ENCODE measurements around the gene CCDC88B.

Gene CCDC88B

GRCh38 chr11:64341429-64341828 lies 1.4 kb downstream of the CCDC88B start:
- Histone ChIP-seq H2BK15ac (replicated peaks; ENCODE audit: low read depth) (no peak overlapping the region), H2AK5ac (ENCODE audit: low read length) (no peak overlapping the region), H4K8ac (ENCODE audit: low read depth, low read length) (no peak overlapping the region), H3K36me3 (ENCODE audit: control insufficient read depth, insufficient read depth, low read length) (no peaks in the 10 kb centered on the region), H4K5ac (ENCODE audit: low read length) (no peak overlapping the region), H3K27ac (ENCODE audit: low read depth, low read length) (no peak overlapping the region), H3K4ac (ENCODE audit: low read depth, low read length) (no peak overlapping the region), H2BK120ac (ENCODE audit: low read depth, low read length) (no peak overlapping the region), H3K4me2 (ENCODE audit: low read length) (no peak overlapping the region), H2BK5ac (ENCODE audit: low read length) (no peak overlapping the region), H3K27me3 (ENCODE audit: insufficient read depth, low read length, poor library complexity) (no peaks in the 10 kb centered on the region), H3K23ac (ENCODE audit: low read length) (no peak overlapping the region), H3K79me2 (ENCODE audit: control insufficient read depth, insufficient read depth, low read length) (no peaks in the 10 kb centered on the region), H3K9ac (ENCODE audit: low read length) (peak overlapping the region; percentile 59), H3K79me1 (ENCODE audit: low read length) (no peaks in the 10 kb centered on the region), H3K18ac (ENCODE audit: low read length) (no peak overlapping the region), H3K4me3 (ENCODE audit: low read length) (no peak overlapping the region), H3K4me1 (ENCODE audit: control insufficient read depth, low read depth, low read length) (peaks cover 5% of the 10 kb centered on the region), H3K56ac (ENCODE audit: low read length) (peak overlapping the region; percentile 88)
- no CpG with 5 or more reads among the region's 21 CpGs for whole genome bisulfite sequencing (ENCODE audit: extremely low coverage, insufficient coverage, low lambda C conversion rate)
- no peak for DNase-seq

- Histone ChIP-seq H3K4ac (ENCODE audit: low read depth, low read length) (peak overlapping the region; percentile 0), H2BK5ac (ENCODE audit: low read length) (no peak overlapping the region), H3K4me2 (ENCODE audit: low read length) (peak overlapping the region; percentile 48), H3K4me3 (ENCODE audit: low read length) (no peak overlapping the region), H3K36me3 (ENCODE audit: control insufficient read depth, insufficient read depth, low read length) (no peaks in the 10 kb centered on the region), H3K23ac (ENCODE audit: low read length) (no peak overlapping the region), H3K79me2 (ENCODE audit: control insufficient read depth, insufficient read depth, low read length) (no peaks in the 10 kb centered on the region), H2AK5ac (ENCODE audit: low read length) (no peak overlapping the region), H3K56ac (ENCODE audit: low read length) (peak overlapping the region; percentile 92), H4K8ac (ENCODE audit: low read depth, low read length) (peak overlapping the region; percentile 7), H4K5ac (ENCODE audit: low read length) (no peak overlapping the region), H2BK15ac (replicated peaks; ENCODE audit: low read depth) (no peak overlapping the region), H3K4me1 (ENCODE audit: control insufficient read depth, low read depth, low read length) (peaks cover 5% of the 10 kb centered on the region), H3K18ac (ENCODE audit: low read length) (peak overlapping the region; percentile 69), H3K27me3 (ENCODE audit: insufficient read depth, low read length, poor library complexity) (no peaks in the 10 kb centered on the region), H3K79me1 (ENCODE audit: low read length) (no peaks in the 10 kb centered on the region), H2BK120ac (ENCODE audit: low read depth, low read length) (no peak overlapping the region), H3K27ac (ENCODE audit: low read depth, low read length) (no peak overlapping the region), H3K9ac (ENCODE audit: low read length) (peak overlapping the region; percentile 85)
- no CpG with 5 or more reads among the region's 55 CpGs for WGBS (ENCODE audit: extremely low coverage, insufficient coverage, low lambda C conversion rate)
- DNase-seq = peak; percentile 97
Observed at GRCh38 chr11:64341851-64342791, 2.1 kb downstream of the CCDC88B start.

- H2AK5ac ChIP-seq (ENCODE audit: low read length) = no peak overlapping the region
- H3K4me1 ChIP-seq (ENCODE audit: control insufficient read depth, low read depth, low read length) = peaks cover 5% of the 10 kb centered on the region
- H2BK15ac ChIP-seq (replicated peaks; ENCODE audit: low read depth) = no peak overlapping the region
- no peak overlapping the region for H2BK5ac ChIP-seq (ENCODE audit: low read length)
- H3K79me1 ChIP-seq (ENCODE audit: low read length) = no peaks in the 10 kb centered on the region
- no peak overlapping the region for H3K23ac ChIP-seq (ENCODE audit: low read length)
- H4K5ac ChIP-seq (ENCODE audit: low read length) = no peak overlapping the region
- DNase-seq = no peak
- no peak overlapping the region for H3K56ac ChIP-seq (ENCODE audit: low read length)
- H3K27me3 ChIP-seq (ENCODE audit: insufficient read depth, low read length, poor library complexity) = no peaks in the 10 kb centered on the region
- no peaks in the 10 kb centered on the region for H3K79me2 ChIP-seq (ENCODE audit: control insufficient read depth, insufficient read depth, low read length)
- H3K36me3 ChIP-seq (ENCODE audit: control insufficient read depth, insufficient read depth, low read length) = no peaks in the 10 kb centered on the region
- no peak overlapping the region for H3K27ac ChIP-seq (ENCODE audit: low read depth, low read length)
- no peak overlapping the region for H4K8ac ChIP-seq (ENCODE audit: low read depth, low read length)
- no peak overlapping the region for H3K18ac ChIP-seq (ENCODE audit: low read length)
- no peak overlapping the region for H3K4me3 ChIP-seq (ENCODE audit: low read length)
- no peak overlapping the region for H3K4ac ChIP-seq (ENCODE audit: low read depth, low read length)
- no peak overlapping the region for H2BK120ac ChIP-seq (ENCODE audit: low read depth, low read length)
- WGBS (ENCODE audit: extremely low coverage, insufficient coverage, low lambda C conversion rate) = no CpG with 5 or more reads among the region's 29 CpGs
- H3K4me2 ChIP-seq (ENCODE audit: low read length) = no peak overlapping the region
- H3K9ac ChIP-seq (ENCODE audit: low read length) = no peak overlapping the region
Observed at GRCh38 chr11:64342869-64343745, 3.1 kb downstream of the CCDC88B start.

GRCh38 chr11:64343767-64344559 lies 4.0 kb downstream of the CCDC88B start:
- Histone ChIP-seq H3K18ac (ENCODE audit: low read length) (no peak overlapping the region), H3K56ac (ENCODE audit: low read length) (no peak overlapping the region), H3K79me1 (ENCODE audit: low read length) (no peaks in the 10 kb centered on the region), H3K36me3 (ENCODE audit: control insufficient read depth, insufficient read depth, low read length) (no peaks in the 10 kb centered on the region), H3K4me3 (ENCODE audit: low read length) (no peak overlapping the region), H2BK120ac (ENCODE audit: low read depth, low read length) (no peak overlapping the region), H3K27ac (ENCODE audit: low read depth, low read length) (no peak overlapping the region), H3K79me2 (ENCODE audit: control insufficient read depth, insufficient read depth, low read length) (no peaks in the 10 kb centered on the region), H3K27me3 (ENCODE audit: insufficient read depth, low read length, poor library complexity) (no peaks in the 10 kb centered on the region), H2AK5ac (ENCODE audit: low read length) (no peak overlapping the region), H4K5ac (ENCODE audit: low read length) (no peak overlapping the region), H3K9ac (ENCODE audit: low read length) (no peak overlapping the region), H2BK15ac (replicated peaks; ENCODE audit: low read depth) (no peak overlapping the region), H2BK5ac (ENCODE audit: low read length) (no peak overlapping the region), H4K8ac (ENCODE audit: low read depth, low read length) (no peak overlapping the region), H3K23ac (ENCODE audit: low read length) (no peak overlapping the region), H3K4me2 (ENCODE audit: low read length) (no peak overlapping the region), H3K4ac (ENCODE audit: low read depth, low read length) (no peak overlapping the region), H3K4me1 (ENCODE audit: control insufficient read depth, low read depth, low read length) (peaks cover 5% of the 10 kb centered on the region)
- DNase-seq = no peak
- no CpG with 5 or more reads among the region's 18 CpGs for WGBS (ENCODE audit: extremely low coverage, insufficient coverage, low lambda C conversion rate)

GRCh38 chr11:64344787-64345186 lies 4.8 kb downstream of the CCDC88B start:
- H2BK120ac ChIP-seq (ENCODE audit: low read depth, low read length) = no peak overlapping the region
- no peak overlapping the region for H3K4ac ChIP-seq (ENCODE audit: low read depth, low read length)
- H3K23ac ChIP-seq (ENCODE audit: low read length) = no peak overlapping the region
- no peak overlapping the region for H3K56ac ChIP-seq (ENCODE audit: low read length)
- no peak overlapping the region for H2AK5ac ChIP-seq (ENCODE audit: low read length)
- H4K8ac ChIP-seq (ENCODE audit: low read depth, low read length) = no peak overlapping the region
- H3K79me1 ChIP-seq (ENCODE audit: low read length) = no peaks in the 10 kb centered on the region
- no peak overlapping the region for H4K5ac ChIP-seq (ENCODE audit: low read length)
- no peak overlapping the region for H3K9ac ChIP-seq (ENCODE audit: low read length)
- no peaks in the 10 kb centered on the region for H3K36me3 ChIP-seq (ENCODE audit: control insufficient read depth, insufficient read depth, low read length)
- no CpG with 5 or more reads among the region's 28 CpGs for WGBS (ENCODE audit: extremely low coverage, insufficient coverage, low lambda C conversion rate)
- peaks cover 5% of the 10 kb centered on the region for H3K4me1 ChIP-seq (ENCODE audit: control insufficient read depth, low read depth, low read length)
- H3K27me3 ChIP-seq (ENCODE audit: insufficient read depth, low read length, poor library complexity) = no peaks in the 10 kb centered on the region
- no peak overlapping the region for H3K18ac ChIP-seq (ENCODE audit: low read length)
- DNase-seq = no peak
- H2BK5ac ChIP-seq (ENCODE audit: low read length) = no peak overlapping the region
- no peak overlapping the region for H2BK15ac ChIP-seq (replicated peaks; ENCODE audit: low read depth)
- H3K4me2 ChIP-seq (ENCODE audit: low read length) = no peak overlapping the region
- H3K27ac ChIP-seq (ENCODE audit: low read depth, low read length) = no peak overlapping the region
- H3K79me2 ChIP-seq (ENCODE audit: control insufficient read depth, insufficient read depth, low read length) = no peaks in the 10 kb centered on the region
- no peak overlapping the region for H3K4me3 ChIP-seq (ENCODE audit: low read length)

Data from mesendoderm (in vitro differentiated cells).